Kidney glomerular epithelial cell (primary cell): Measurements from ENCODE around the gene ATXN7.

Experiments
- DNase-seq: peaks from one replicate; lab custom pipeline; 2025; lab: John Stamatoyannopoulos, UW

ATXN7 gene

GRCh38 chr3:63905731-63906620, 42.3 kb downstream of the ATXN7 start:
- DNase-seq = no peak

GRCh38 chr3:63908081-63908736, 44.5 kb downstream of the ATXN7 start:
- peak; percentile 22 for DNase-seq

- no peak for DNase-seq
Observed at GRCh38 chr3:63908776-63909175, 45.1 kb downstream of the ATXN7 start.

DNA sequence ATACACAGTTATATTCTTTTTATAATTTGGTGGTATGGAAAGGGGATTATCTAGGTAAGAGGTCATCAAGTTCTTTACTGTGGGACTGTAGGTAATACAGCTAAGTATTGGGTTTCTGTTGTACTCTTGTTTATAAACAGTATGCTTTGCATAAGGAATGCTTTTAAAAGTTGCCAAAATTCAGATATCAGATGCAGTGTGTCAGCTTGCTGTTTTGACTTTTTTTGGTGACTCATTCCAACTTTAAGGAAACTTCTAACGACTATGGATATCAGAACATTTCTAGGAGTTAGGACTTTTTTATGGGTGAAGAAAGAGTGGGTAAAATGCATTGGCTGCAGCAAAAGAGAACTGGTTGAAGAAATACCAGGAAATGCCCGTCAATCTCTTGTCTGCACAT, 45.8 kb downstream of the ATXN7 start:
- DNase-seq = no peak

DNA sequence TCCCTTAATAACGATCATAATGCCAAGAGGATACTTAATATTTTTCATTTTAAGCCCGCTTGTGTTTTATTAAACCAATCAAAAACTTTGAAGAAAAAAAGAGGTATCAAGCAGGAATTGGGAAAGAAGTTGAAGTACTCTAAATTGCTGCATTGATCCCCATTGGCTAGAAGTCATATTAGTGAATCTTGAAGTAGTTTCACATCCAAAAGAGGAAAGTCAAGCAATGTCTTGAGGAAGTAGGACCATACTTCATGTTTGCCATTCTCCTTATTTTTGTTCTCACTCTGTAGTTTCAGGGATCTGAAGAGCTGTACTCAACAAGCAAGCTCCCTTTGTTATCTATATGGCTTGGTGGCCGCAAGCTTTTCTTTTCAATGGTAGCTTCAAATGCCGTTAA, 46.3 kb downstream of the ATXN7 start:
- no peak for DNase-seq

DNA sequence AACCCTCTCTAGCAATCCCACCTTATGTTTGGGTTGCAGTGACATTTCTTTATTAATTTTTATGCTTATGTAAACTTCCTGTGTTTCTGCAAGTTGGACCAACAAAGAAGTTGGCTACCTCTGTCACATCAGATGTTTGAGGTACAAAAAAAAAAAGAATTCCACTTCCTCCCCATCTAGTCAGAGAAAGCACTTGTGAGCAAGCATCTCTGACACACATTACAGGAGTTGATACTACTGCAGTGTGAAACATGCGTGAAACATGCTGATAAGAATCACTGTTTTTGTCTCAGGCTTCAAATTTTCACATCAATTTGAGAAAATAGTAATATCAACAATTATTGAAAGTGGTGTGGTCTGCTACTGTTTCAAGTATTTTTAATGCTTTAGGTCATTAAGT, 47.2 kb downstream of the ATXN7 start:
- no peak for DNase-seq

- DNase-seq = no peak
Observed at GRCh38 chr3:63911509-63911872, 47.8 kb downstream of the ATXN7 start.

- peak; percentile 50 for DNase-seq
Observed at GRCh38 chr3:63911873-63912767, 48.5 kb downstream of the ATXN7 start, which contains the start of gene SCAANT1. SCAANT1 (minus strand) TSS chr3:63912383.

- no peak for DNase-seq
Observed at GRCh38 chr3:63912768-63913588, 49.3 kb downstream of the ATXN7 start.

- DNase-seq = no peak
Observed at GRCh38 chr3:63914312-63914711, 50.6 kb downstream of the ATXN7 start.

- DNase-seq = peak; percentile 52
Observed at GRCh38 chr3:63918321-63918720, 54.7 kb downstream of the ATXN7 start.

- no peak for DNase-seq
Observed at GRCh38 chr3:63920001-63920400, 56.3 kb downstream of the ATXN7 start.

GRCh38 chr3:63921741-63922482, 58.2 kb downstream of the ATXN7 start:
- peak; percentile 31 for DNase-seq

DNA sequence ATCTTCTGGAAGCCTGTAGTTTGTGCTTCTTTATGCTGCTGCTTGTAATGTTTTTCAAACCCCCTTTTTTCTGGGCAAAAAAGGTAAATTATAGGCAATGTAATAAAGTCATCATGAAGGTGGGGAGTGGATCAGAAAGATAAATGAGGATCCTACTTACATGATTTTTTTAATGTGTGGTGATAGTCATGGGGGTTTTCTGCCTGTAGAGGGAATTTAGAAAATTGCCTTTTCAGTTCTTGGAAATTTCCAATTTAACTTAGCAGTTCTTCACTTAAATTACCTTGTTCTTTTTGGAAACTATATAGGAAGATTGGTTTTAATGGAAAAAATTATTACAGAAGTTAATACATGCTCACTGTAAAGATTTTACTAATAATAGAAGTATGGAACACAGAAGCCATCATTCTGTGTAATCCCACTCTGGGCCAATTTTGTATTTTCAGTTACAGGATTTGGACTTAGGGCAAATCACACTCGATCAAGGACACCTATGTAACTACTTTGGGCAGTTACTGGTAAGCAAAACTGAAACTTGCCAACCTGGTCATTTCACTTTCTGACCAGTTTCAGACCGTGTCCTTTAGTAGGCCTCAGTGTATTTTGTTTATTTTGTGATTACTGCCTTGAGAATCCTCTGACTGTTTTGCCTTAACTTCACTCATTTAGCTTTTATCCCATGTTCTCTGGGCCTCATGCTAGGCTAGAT, 59.0 kb downstream of the ATXN7 start:
- DNase-seq = no peak

GRCh38 chr3:63926309-63926708, 62.6 kb downstream of the ATXN7 start:
- DNase-seq = no peak

DNA sequence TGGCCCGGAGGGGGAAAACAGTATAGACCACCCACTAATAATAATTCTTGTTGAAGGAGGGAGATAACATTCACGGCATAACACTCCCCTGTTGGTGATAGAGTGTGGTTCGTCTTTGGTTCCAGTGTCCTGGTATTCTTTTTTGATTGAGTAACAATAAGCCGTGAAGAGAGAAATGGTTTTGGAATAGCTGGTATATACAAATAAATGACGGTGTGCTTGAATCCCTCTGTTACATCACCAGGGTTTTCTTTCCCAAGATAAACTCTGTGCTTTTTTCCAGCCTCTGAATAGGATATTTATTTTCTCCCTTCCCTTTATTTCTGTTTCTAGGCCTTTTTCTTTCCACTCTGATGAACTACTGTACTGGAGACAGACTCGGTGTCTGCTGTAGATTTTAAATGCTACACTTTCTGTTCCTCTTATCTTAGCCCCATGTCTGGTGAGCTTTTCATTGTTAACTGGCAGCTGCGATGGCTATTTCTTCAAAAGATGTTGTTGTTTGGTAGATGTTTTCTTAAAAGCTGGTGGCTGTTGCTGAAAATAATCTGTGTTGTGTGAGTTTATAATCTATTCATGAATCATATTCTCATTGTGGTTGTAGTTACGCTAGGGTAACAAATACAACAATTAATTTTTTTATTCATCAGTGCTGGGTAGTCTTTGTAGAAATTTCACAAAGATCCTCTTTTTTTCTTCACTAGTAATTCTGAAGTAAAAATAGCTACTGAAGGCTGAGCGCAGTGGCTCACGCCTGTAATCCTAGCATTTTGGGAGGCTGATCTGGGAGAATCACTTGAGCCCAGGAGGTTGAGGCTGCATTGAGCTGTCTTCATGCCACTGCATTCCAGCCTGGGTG, 64.0 kb downstream of the ATXN7 start:
- no peak for DNase-seq

DNA sequence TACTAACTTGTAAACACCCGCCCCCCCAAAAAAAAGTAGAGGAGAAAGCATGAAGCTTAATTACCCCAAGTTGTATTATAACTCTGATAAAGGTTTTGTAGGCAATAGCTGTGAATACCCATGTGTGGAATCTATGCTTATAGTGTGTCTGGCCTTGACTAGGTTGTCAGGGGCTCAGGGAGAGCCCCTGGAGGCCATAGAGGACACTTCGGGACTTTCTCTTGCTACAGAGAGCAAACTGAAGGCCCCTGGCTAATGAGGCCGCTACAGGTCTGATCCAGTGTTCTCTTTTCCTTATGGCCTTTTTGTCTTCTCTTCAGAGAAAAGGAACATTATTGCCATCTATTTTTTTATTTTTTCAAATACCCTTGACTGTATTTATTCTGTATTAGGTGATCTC, 67.6 kb downstream of the ATXN7 start:
- no peak for DNase-seq

DNA sequence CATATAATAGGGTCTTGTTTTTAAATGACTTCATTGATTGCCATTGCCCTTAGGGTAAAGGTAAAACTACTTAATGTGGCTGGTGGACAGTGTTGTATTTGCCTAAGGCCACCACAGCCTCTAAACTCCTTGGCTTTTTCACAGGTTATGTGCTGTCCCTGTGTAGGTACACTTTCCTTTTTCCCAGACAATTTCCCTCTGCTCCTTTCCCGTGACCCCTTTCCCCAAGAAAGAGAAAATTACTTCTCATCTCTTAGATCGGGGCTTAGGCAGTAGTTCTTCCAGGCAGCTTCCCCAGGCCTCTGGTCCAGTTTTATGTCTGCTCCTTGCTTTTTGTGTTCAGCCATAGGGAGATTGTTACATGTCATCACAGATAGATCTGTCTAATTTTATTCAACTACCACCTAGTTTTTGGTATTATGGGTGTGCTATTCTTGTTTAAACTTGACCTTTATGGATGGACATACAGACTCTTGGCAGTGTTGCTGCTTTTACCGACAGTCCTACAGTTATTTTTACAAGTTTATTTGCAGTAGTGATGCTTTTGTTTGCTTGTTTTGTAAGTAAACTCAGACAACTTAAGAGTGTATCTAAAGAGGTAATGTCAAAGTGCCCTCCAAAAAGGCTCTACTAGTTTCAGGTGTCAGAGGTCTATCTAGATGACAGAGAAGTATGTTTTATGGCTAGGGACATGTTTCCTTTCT, 69.0 kb downstream of the ATXN7 start:
- no peak for DNase-seq

- DNase-seq = no peak
Observed at GRCh38 chr3:63933459-63933858, 69.8 kb downstream of the ATXN7 start.
